Pancreas (tissue), 10 donors: ENCODE measurements around the gene NUMA1. TPM values are rescaled to one million over a fixed set of nuclear protein-coding genes. Genes with fewer than 3 reads are reported as not detected.

Source experiments
- ATAC-seq, 4 donors: fragments of 200-7000 bp; cut with Tn5 transposase; one replicate each; pipeline versions ENCODE4 v1.8.0 to v1.9.1; 2020; ENCODE audit warnings: mild to moderate bottlenecking in 4 of 4, moderate library complexity in 4 of 4
- DNase-seq, 6 donors: peaks; one replicate each; pipeline ENCODE4 v3.0.0-alpha.2; 2020
- FAIRE-seq: peaks from 2 replicates; lab custom pipeline; 2012; peaks lifted over from hg19 to GRCh38; lab: Jason Lieb, UNC
- H3K27ac ChIP-seq, 4 donors: fragments of 200-600 bp; sonication (generic); 1 replicate in 3 of 4; 2 replicates in 1 of 4; pipeline versions ENCODE4 v1.5.0 to v1.8.0; 2020
- H3K27me3 ChIP-seq, 4 donors: fragments of 200-600 bp; one replicate each; pipeline ENCODE4 v1.8.0; 2021
- H3K36me3 ChIP-seq, 3 donors: fragments of 200-600 bp; sonication (generic) in 1 of 3; one replicate each; pipeline versions ENCODE4 v1.5.0 to v1.8.0; 2020 to 2021
- H3K4me1 ChIP-seq, 3 donors: fragments of 200-600 bp; one replicate each; pipeline ENCODE4 v1.8.0; 2021
- H3K4me3 ChIP-seq, 4 donors: fragments of 200-600 bp; sonication (generic) in 2 of 4; one replicate each; pipeline versions ENCODE4 v1.5.0 to v1.8.0; 2020 to 2021
- H3K9me3 ChIP-seq, 4 donors: fragments of 200-600 bp; one replicate each; pipeline ENCODE4 v1.8.0; 2021
- CTCF ChIP-seq, 4 donors: fragments of 200-600 bp; sonication (generic) in 3 of 4; IDR thresholded peaks; one replicate each; pipeline versions ENCODE4 v1.5.0 to v1.8.0; 2021; ENCODE audit warnings: antibody characterized with exemption in 4 of 4
- WGBS, 2 donors: extraction: QIAGEN DNeasy Blood & Tissue Kit; methylation state at CpG; one replicate each; pipeline ENCODE4 v1.1.7; 2013; 5-methylcytosine and 5-hydroxymethylcytosine counted together
- intact Hi-C, 3 donors: fragments of 100-400 bp; cut with DNase I; formaldehyde crosslinking; loops; one replicate each; pipeline versions ENCODE4 v1.11.1 to v1.14.2; 2022
- polyA plus RNA-seq, 2 donors: library from polyadenylated mRNA; stranded (reverse); fragments of 200-250 nt; gene quantifications; one replicate each; pipeline ENCODE4 v1.2.3, GENCODE V29; 2013
- total RNA-seq, 6 donors: library from RNA; stranded (reverse); fragmentation: NEBNext Ultra II Directional in 4 of 6; extraction: Animal tissue kit (Norgen Biotek cat#: 25700) in 4 of 6; gene quantifications; one replicate each; pipeline versions ENCODE4 v1.2.1 to v1.2.4, GENCODE V29; 2021 to 2023
- donor health status: healthy with polysubstance abuse.
- donor health status: DM: no; HTN: no; CAD: no; lungs with moderate emphysema.
- donor health status: DM: no; HTN: no; CAD: no.
- donor health status: control.
- donor health status: control.
- donor health status: Bipolar disorder and iron deficiency.
- donor health status: DM: yes; HTN: yes; CAD: no.
- donor health status: DM: no; HTN: no; CAD: no.
- donor health status: DM: no; HTN: no; CAD: no.
- donor health status: DM: yes; HTN: yes; CAD: no.

The NUMA1 gene
- total and polyA plus RNA-seq, 8 donors, result 68.8 to 216 (median 99.4) TPM

- TF ChIP-seq CTCF (IDR thresholded peaks at IDR 0.05), result no peak
- Histone ChIP-seq H3K4me1 (no peaks in the 10 kb centered on the region), H3K27ac (no peak overlapping the region), H3K4me3 (no peak overlapping the region), H3K9me3 (no peaks in the 10 kb centered on the region), H3K36me3 (peaks cover 0 to 8% (median 0%) of the 10 kb centered on the region in 3 donors), H3K27me3 (no peaks in the 10 kb centered on the region)
- ATAC-seq (no peak), FAIRE-seq (no peak), DNase-seq (no peak)
- intact Hi-C loops, result no loop called here
- WGBS, 2 donors, result 94 to 97% methylated on average over 2 of the region's 2 CpGs
Measured at GRCh38 chr11:71971680-71972079, 108.7 kb downstream of the NUMA1 start.

GRCh38 chr11:71964641-71965040, 115.7 kb downstream of the NUMA1 start:
- no peaks in the 10 kb centered on the region for H3K27me3 ChIP-seq
- H3K9me3 ChIP-seq, result no peaks in the 10 kb centered on the region
- no peak for TF ChIP-seq CTCF (IDR thresholded peaks at IDR 0.05)
- FAIRE-seq, result no peak
- no peak overlapping the region for H3K4me3 ChIP-seq
- no peak for DNase-seq
- H3K4me1 ChIP-seq, result no peaks in the 10 kb centered on the region
- no peak for ATAC-seq
- H3K36me3 ChIP-seq, result peaks cover 0 to 2% (median 0%) of the 10 kb centered on the region in 3 donors
- intact Hi-C loops, result no loop called here
- WGBS, 2 donors, result 93 to 97% methylated on average over 4 of the region's 4 CpGs
- no peak overlapping the region for H3K27ac ChIP-seq

- DNase-seq (no peak), FAIRE-seq (no peak), ATAC-seq (no peak)
- H3K27me3 ChIP-seq, result no peaks in the 10 kb centered on the region
- no peak for TF ChIP-seq CTCF (IDR thresholded peaks at IDR 0.05)
- H3K4me1 ChIP-seq, result no peaks in the 10 kb centered on the region
- H3K36me3 ChIP-seq, result no peaks in the 10 kb centered on the region
- no peaks in the 10 kb centered on the region for H3K9me3 ChIP-seq
- no peak overlapping the region for H3K4me3 ChIP-seq
- intact Hi-C loops, result no loop called here
- 88 to 93% methylated on average over 8 of the region's 8 CpGs for WGBS, 2 donors
- H3K27ac ChIP-seq, result no peak overlapping the region
Measured at GRCh38 chr11:71963468-71963867, 116.9 kb downstream of the NUMA1 start.

- no peak for DNase-seq
- Histone ChIP-seq H3K4me1 (no peaks in the 10 kb centered on the region), H3K27ac (no peak overlapping the region), H3K36me3 (no peaks in the 10 kb centered on the region), H3K4me3 (no peak overlapping the region), H3K9me3 (no peaks in the 10 kb centered on the region), H3K27me3 (no peaks in the 10 kb centered on the region)
- intact Hi-C loops, result no loop called here
- no peak for FAIRE-seq
- ATAC-seq, result peak in 1 of 4 donors; percentile 27
- 72 to 78% methylated on average over 2 of the region's 2 CpGs for WGBS, 2 donors
- TF ChIP-seq CTCF (IDR thresholded peaks at IDR 0.05), result no peak
Measured at GRCh38 chr11:71962428-71963038, 117.8 kb downstream of the NUMA1 start.

- 28 to 31% methylated on average over 3 of the region's 3 CpGs for WGBS, 2 donors
- TF ChIP-seq CTCF (IDR thresholded peaks at IDR 0.05), result no peak
- no peak for DNase-seq
Measured at GRCh38 chr11:71955898-71956456, 124.4 kb downstream of the NUMA1 start.

More at GRCh38 chr11:71955898-71956456, 124.4 kb downstream of the NUMA1 start:
- Histone ChIP-seq H3K4me3 (no peak overlapping the region), H3K4me1 (peaks cover 0 to 2% (median 0%) of the 10 kb centered on the region in 3 donors), H3K27ac (no peak overlapping the region), H3K9me3 (no peaks in the 10 kb centered on the region), H3K36me3 (no peaks in the 10 kb centered on the region), H3K27me3 (no peaks in the 10 kb centered on the region)
- intact Hi-C loops, result no loop called here
- ATAC-seq (no peak), FAIRE-seq (no peak)
